ENCODE results near the gene C1QTNF2.

The C1QTNF2 gene

DNA sequence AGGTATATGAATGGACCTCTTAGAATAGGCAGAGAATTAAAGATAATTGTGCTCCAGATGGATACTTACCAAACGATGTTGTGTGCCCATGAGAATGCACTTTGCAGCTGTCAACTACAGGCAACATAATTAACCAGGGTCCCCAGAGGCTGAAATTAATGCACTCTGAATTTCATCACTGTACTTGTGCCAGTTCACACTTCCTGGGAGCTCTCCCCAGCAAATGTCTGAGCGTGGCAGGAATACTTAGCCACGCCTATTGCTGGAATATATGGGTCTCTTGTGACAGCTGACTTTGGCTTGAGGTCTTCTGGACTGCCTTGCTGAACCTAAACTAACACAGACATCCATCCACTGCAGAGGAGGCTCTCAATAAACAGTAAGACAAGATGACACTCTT, 11.9 kb upstream of the C1QTNF2 start:
- TF ChIP-seq EGR1 (IDR thresholded peaks at IDR 0.05) (no peak), TCF12 (IDR thresholded peaks at IDR 0.05; ENCODE audit: low read depth) (no peak), NFIC (IDR thresholded peaks at IDR 0.05) (no peak), TAF1 (IDR thresholded peaks at IDR 0.05; ENCODE audit: low read depth) (no peak), CEBPB (IDR thresholded peaks at IDR 0.05) (no peak), FOXM1 (IDR thresholded peaks at IDR 0.05; ENCODE audit: borderline replicate concordance, low read depth) (no peak), RAD21 (IDR thresholded peaks at IDR 0.05; ENCODE audit: low read depth) (no peak), CREB1 (IDR thresholded peaks at IDR 0.05; ENCODE audit: low read depth) (no peak), EP300 (IDR thresholded peaks at IDR 0.05; ENCODE audit: borderline replicate concordance) (no peak), YY1 (IDR thresholded peaks at IDR 0.05; ENCODE audit: low read depth) (no peak), ZBTB7A (IDR thresholded peaks at IDR 0.05; ENCODE audit: low read depth) (no peak), TEAD4 (IDR thresholded peaks at IDR 0.05) (no peak)
- TF ChIP-seq, protein P1, sequence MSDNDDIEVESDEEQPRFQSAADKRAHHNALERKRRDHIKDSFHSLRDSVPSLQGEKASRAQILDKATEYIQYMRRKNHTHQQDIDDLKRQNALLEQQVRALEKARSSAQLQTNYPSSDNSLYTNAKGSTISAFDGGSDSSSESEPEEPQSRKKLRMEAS (IDR thresholded peaks at IDR 0.05), result no peak
- TF ChIP-seq, protein P2, sequence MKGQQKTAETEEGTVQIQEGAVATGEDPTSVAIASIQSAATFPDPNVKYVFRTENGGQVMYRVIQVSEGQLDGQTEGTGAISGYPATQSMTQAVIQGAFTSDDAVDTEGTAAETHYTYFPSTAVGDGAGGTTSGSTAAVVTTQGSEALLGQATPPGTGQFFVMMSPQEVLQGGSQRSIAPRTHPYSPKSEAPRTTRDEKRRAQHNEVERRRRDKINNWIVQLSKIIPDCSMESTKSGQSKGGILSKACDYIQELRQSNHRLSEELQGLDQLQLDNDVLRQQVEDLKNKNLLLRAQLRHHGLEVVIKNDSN (IDR thresholded peaks at IDR 0.05), result no peak
- TF ChIP-seq, protein P3, sequence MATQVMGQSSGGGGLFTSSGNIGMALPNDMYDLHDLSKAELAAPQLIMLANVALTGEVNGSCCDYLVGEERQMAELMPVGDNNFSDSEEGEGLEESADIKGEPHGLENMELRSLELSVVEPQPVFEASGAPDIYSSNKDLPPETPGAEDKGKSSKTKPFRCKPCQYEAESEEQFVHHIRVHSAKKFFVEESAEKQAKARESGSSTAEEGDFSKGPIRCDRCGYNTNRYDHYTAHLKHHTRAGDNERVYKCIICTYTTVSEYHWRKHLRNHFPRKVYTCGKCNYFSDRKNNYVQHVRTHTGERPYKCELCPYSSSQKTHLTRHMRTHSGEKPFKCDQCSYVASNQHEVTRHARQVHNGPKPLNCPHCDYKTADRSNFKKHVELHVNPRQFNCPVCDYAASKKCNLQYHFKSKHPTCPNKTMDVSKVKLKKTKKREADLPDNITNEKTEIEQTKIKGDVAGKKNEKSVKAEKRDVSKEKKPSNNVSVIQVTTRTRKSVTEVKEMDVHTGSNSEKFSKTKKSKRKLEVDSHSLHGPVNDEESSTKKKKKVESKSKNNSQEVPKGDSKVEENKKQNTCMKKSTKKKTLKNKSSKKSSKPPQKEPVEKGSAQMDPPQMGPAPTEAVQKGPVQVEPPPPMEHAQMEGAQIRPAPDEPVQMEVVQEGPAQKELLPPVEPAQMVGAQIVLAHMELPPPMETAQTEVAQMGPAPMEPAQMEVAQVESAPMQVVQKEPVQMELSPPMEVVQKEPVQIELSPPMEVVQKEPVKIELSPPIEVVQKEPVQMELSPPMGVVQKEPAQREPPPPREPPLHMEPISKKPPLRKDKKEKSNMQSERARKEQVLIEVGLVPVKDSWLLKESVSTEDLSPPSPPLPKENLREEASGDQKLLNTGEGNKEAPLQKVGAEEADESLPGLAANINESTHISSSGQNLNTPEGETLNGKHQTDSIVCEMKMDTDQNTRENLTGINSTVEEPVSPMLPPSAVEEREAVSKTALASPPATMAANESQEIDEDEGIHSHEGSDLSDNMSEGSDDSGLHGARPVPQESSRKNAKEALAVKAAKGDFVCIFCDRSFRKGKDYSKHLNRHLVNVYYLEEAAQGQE (IDR thresholded peaks at IDR 0.05; ENCODE audit: low read depth), result no peak

DNA sequence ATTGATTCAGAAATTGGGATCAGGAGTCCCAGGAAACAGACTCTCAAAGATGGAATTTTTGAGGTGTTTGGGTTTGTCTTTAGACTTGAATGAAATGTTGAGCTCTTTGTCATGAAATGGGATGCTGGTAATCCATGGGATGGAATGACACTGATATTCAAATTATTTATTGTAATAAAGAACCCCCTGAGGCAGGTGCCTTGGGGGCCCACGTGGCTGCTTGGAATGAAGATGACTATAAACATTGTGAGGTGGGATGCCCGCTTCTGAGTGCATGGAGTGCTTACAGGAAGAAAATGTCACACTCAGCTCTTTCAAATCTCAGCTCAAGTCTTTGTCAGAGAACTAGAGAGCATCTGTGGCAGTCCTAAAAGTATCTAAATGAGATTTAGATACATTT, 9.6 kb upstream of the C1QTNF2 start:
- TF ChIP-seq RAD21 (IDR thresholded peaks at IDR 0.05; ENCODE audit: low read depth), result no peak
- TF ChIP-seq, protein P1 (IDR thresholded peaks at IDR 0.05), result no peak
- TF ChIP-seq, protein P3 (IDR thresholded peaks at IDR 0.05; ENCODE audit: low read depth), result no peak
- no peak for TF ChIP-seq YY1 (IDR thresholded peaks at IDR 0.05; ENCODE audit: low read depth)
- TF ChIP-seq CEBPB (IDR thresholded peaks at IDR 0.05), result no peak
- TF ChIP-seq ZBTB7A (IDR thresholded peaks at IDR 0.05; ENCODE audit: low read depth), result no peak
- TF ChIP-seq CREB1 (IDR thresholded peaks at IDR 0.05; ENCODE audit: low read depth), result no peak
- no peak for TF ChIP-seq TCF12 (IDR thresholded peaks at IDR 0.05; ENCODE audit: low read depth)
- TF ChIP-seq EGR1 (IDR thresholded peaks at IDR 0.05), result no peak
- TF ChIP-seq, protein P2 (IDR thresholded peaks at IDR 0.05), result no peak
- TF ChIP-seq NFIC (IDR thresholded peaks at IDR 0.05), result no peak
- no peak for TF ChIP-seq TEAD4 (IDR thresholded peaks at IDR 0.05)
- TF ChIP-seq TAF1 (IDR thresholded peaks at IDR 0.05; ENCODE audit: low read depth), result no peak
- no peak for TF ChIP-seq FOXM1 (IDR thresholded peaks at IDR 0.05; ENCODE audit: borderline replicate concordance, low read depth)
- TF ChIP-seq EP300 (IDR thresholded peaks at IDR 0.05; ENCODE audit: borderline replicate concordance), result no peak

DNA sequence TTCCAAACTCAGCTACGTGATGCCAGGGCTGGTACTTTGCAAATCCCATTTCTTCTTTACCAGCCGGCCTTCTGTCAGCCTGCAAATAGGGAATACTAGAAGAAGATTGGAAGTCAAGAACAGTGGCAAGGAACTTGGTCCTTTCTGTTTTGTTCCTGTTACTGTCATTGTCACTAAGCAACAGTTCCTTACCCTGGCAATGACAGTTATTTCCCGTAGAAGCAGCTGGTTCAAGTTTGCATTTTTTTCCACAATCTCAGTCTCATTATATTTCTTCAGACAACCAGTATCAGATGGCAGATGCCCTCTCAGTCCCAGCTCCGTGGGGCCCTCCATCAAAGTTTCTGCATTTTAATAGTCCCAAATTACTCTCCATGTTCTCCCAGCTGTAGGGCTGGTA, 9.1 kb upstream of the C1QTNF2 start:
- TF ChIP-seq EGR1 (IDR thresholded peaks at IDR 0.05), result no peak
- TF ChIP-seq RAD21 (IDR thresholded peaks at IDR 0.05; ENCODE audit: low read depth), result no peak
- no peak for TF ChIP-seq CEBPB (IDR thresholded peaks at IDR 0.05)
- no peak for TF ChIP-seq CREB1 (IDR thresholded peaks at IDR 0.05; ENCODE audit: low read depth)
- no peak for TF ChIP-seq YY1 (IDR thresholded peaks at IDR 0.05; ENCODE audit: low read depth)
- TF ChIP-seq ZBTB7A (IDR thresholded peaks at IDR 0.05; ENCODE audit: low read depth), result no peak
- TF ChIP-seq, protein P2 (IDR thresholded peaks at IDR 0.05), result no peak
- TF ChIP-seq NFIC (IDR thresholded peaks at IDR 0.05), result no peak
- TF ChIP-seq, protein P1 (IDR thresholded peaks at IDR 0.05), result no peak
- TF ChIP-seq, protein P3 (IDR thresholded peaks at IDR 0.05; ENCODE audit: low read depth), result no peak
- no peak for TF ChIP-seq EP300 (IDR thresholded peaks at IDR 0.05; ENCODE audit: borderline replicate concordance)
- no peak for TF ChIP-seq TEAD4 (IDR thresholded peaks at IDR 0.05)

DNA sequence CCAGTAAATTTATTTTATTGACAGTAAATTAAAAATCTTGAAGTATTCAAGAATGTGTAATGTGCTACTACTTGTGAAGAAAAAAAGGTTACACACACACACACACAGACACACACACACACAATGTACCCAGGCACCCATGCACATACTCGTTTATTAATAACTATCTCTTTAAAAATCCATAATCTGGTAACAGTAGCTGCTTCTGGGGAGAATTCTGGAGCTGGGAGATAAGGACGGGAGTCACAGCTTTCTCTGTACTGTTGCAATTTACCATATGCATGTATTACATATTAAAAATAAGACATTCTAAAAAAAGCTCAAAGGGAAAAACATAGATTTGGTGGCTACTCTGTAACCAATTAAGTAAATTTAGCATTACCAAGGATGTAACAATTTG, 7.9 kb upstream of the C1QTNF2 start:
- no peak for TF ChIP-seq YY1 (IDR thresholded peaks at IDR 0.05; ENCODE audit: low read depth)
- TF ChIP-seq, protein P1 (IDR thresholded peaks at IDR 0.05), result no peak
- TF ChIP-seq FOXM1 (IDR thresholded peaks at IDR 0.05; ENCODE audit: borderline replicate concordance, low read depth), result no peak
- no peak for TF ChIP-seq EP300 (IDR thresholded peaks at IDR 0.05; ENCODE audit: borderline replicate concordance)
- no peak for TF ChIP-seq TCF12 (IDR thresholded peaks at IDR 0.05; ENCODE audit: low read depth)
- TF ChIP-seq NFIC (IDR thresholded peaks at IDR 0.05), result no peak
- TF ChIP-seq RAD21 (IDR thresholded peaks at IDR 0.05; ENCODE audit: low read depth), result no peak
- no peak for TF ChIP-seq CEBPB (IDR thresholded peaks at IDR 0.05)
